Measurements from ENCODE around the gene SYNE4. TPM values are rescaled to one million over a fixed set of nuclear protein-coding genes. Genes with fewer than 3 reads are reported as not detected.

SYNE4 gene
- total and polyA plus RNA-seq, 10 donors: 0.54 to 1.6 (median 0.89) TPM; not detected in 1

- Histone ChIP-seq H3K4me3 (no peak overlapping the region), H3K4me1 (peaks cover 0 to 30% (median 26%) of the 10 kb centered on the region in 6 donors), H3K36me3 (no peaks in the 10 kb centered on the region), H3K27ac (no peak overlapping the region), H3K27me3 (replicated peaks in 1 of 7) (peaks cover 0 to 39% (median 12%) of the 10 kb centered on the region in 7 donors), H3K9me3 (peaks cover 0 to 7% (median 0%) of the 10 kb centered on the region in 8 donors)
- DNase-seq: no peak
- intact Hi-C loops (cut with DNase I; ENCODE audit: low total_unique reads): no loop called here
- TF ChIP-seq POLR2AphosphoS5 (IDR thresholded peaks at IDR 0.05): no peak
- no peak for TF ChIP-seq CTCF (IDR thresholded peaks at IDR 0.05 in 8 of 11, conservative IDR thresholded peaks at IDR 0.05 in 3 of 11)
- TF ChIP-seq POLR2A (IDR thresholded peaks at IDR 0.05): no peak
- WGBS, 5 donors: 88 to 96% (median 91%) methylated on average over 4 of the region's 4 CpGs
Measured at GRCh38 chr19:35990156-35990555, 18.5 kb downstream of the SYNE4 start.

GRCh38 chr19:35988824-35989223 is 19.8 kb downstream of the SYNE4 start:
- H3K27ac ChIP-seq: no peak overlapping the region
- no peak for TF ChIP-seq CTCF (IDR thresholded peaks at IDR 0.05 in 8 of 11, conservative IDR thresholded peaks at IDR 0.05 in 3 of 11)
- no peak for TF ChIP-seq POLR2A (IDR thresholded peaks at IDR 0.05)
- no peak for TF ChIP-seq POLR2AphosphoS5 (IDR thresholded peaks at IDR 0.05)
- peaks cover 0 to 7% (median 0%) of the 10 kb centered on the region in 8 donors for H3K9me3 ChIP-seq
- no peaks in the 10 kb centered on the region for H3K36me3 ChIP-seq
- intact Hi-C loops (cut with DNase I; ENCODE audit: low total_unique reads): no loop called here
- no peak overlapping the region for H3K4me3 ChIP-seq
- DNase-seq: no peak
- 90 to 100% (median 95%) methylated on average over 3 of the region's 3 CpGs for WGBS, 5 donors
- H3K4me1 ChIP-seq: peaks cover 0 to 18% (median 16%) of the 10 kb centered on the region in 6 donors
- H3K27me3 ChIP-seq (replicated peaks in 1 of 7): peaks cover 0 to 51% (median 12%) of the 10 kb centered on the region in 7 donors

GRCh38 chr19:35987571-35987896 is 21.1 kb downstream of the SYNE4 start:
- no peak for DNase-seq
- Histone ChIP-seq H3K4me1 (peaks cover 0 to 16% (median 14%) of the 10 kb centered on the region in 6 donors), H3K9me3 (peaks cover 0 to 7% (median 0%) of the 10 kb centered on the region in 8 donors), H3K27me3 (replicated peaks in 1 of 7) (peaks cover 0 to 61% (median 12%) of the 10 kb centered on the region in 7 donors), H3K36me3 (no peaks in the 10 kb centered on the region), H3K27ac (no peak overlapping the region), H3K4me3 (peak overlapping the region in 6 of 8 donors; percentile 27 to 74 (median 41))
- intact Hi-C loops (cut with DNase I; ENCODE audit: low total_unique reads): no loop called here
- no peak for TF ChIP-seq CTCF (IDR thresholded peaks at IDR 0.05 in 8 of 11, conservative IDR thresholded peaks at IDR 0.05 in 3 of 11)
- TF ChIP-seq POLR2AphosphoS5 (IDR thresholded peaks at IDR 0.05): no peak
- no peak for TF ChIP-seq POLR2A (IDR thresholded peaks at IDR 0.05)
- 23 to 31% (median 27%) methylated on average over 8 of the region's 8 CpGs for WGBS, 5 donors

GRCh38 chr19:35986664-35987570 is 21.7 kb downstream of the SYNE4 start:
- TF ChIP-seq CTCF (IDR thresholded peaks at IDR 0.05 in 8 of 11, conservative IDR thresholded peaks at IDR 0.05 in 3 of 11) (no peak), POLR2AphosphoS5 (IDR thresholded peaks at IDR 0.05) (peak in 1 of 3 donors; percentile 18)
- WGBS, 5 donors: 8 to 10% (median 9%) methylated on average over 44 to 54 of the region's 54 CpGs
- intact Hi-C loops (cut with DNase I; ENCODE audit: low total_unique reads): no loop called here
- Histone ChIP-seq H3K4me1 (peaks cover 0 to 16% (median 14%) of the 10 kb centered on the region in 6 donors), H3K27ac (peak overlapping the region in 2 of 8 donors; percentile 38 to 50), H3K27me3 (replicated peaks in 1 of 7) (peaks cover 0 to 67% (median 12%) of the 10 kb centered on the region in 7 donors), H3K4me3 (peak overlapping the region; percentile 3 to 74 (median 40)), H3K36me3 (no peaks in the 10 kb centered on the region), H3K9me3 (peaks cover 0 to 7% (median 0%) of the 10 kb centered on the region in 8 donors)
- peak; percentile 87 for DNase-seq
